Astrocyte of the hippocampus (primary cell): ENCODE measurements around the gene PLCB4.
A peak's percentile ranks its signal among the peaks of the same experiment; 100 is the strongest.
"Not testable (repeated sequence)": the region's sequence is repeated elsewhere in the genome, so short reads cannot be mapped to it uniquely, and the experiment has no call there.

Source experiments
- DNase-seq: peaks from one replicate; pipeline ENCODE4 v3.0.0; 2011; ENCODE audit warnings: low read depth, low spot score

Gene PLCB4

DNA sequence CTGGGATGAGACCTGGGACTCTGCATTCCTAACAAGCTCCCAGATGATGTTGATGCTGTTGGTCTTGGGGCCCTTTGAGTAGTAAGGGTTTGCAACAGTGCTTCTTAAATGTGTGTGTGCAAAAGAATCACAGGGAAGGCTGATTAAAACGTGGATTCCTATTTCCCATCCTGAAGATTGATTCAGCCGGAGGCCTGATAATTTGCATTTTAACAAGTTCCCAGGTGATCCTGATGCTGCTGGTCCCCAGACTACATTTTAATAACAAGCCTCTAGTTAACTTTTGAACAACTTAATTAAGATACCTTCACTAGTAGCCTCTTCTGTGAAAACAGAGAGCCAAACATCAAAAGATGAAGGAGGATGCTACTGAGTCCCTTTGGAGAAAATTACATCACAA lies 289.1 kb downstream of the PLCB4 start:
- no peak for DNase-seq

DNA sequence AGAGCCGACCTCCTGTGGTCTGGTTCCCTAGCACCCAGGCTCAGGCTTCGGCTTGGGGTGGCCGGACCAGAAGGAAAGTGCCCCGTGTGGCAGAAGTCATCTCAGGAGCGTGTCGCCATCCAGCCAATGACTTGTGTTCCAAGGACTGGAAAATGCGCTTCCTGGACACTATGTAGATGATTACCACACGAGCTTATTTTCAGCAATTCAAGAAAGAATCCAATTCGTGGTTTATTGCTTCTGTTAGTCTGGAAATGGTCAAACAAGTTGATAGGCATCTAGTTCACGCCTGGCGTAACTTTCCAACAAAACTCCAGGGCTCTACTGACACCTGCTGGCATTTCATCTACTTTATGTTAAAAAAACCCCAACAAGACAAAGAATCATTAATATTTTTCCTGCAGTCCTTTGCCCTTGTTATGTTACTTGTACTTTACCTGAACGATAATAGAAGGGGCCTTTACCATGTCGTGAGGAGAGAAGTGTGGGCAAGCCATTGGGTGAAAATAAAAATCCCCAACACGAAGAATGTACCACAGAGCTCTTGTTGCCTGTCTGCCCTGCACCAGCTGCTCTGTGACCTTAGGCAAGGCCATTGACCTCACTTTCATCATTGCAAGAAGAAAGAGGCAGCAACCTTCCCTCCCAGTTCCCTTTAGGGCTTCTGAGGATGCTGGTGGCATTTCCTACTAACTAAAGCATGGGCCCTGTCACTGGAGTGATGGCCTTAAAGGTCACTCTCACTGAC lies 290.8 kb downstream of the PLCB4 start:
- DNase-seq: peak; percentile 77

DNA sequence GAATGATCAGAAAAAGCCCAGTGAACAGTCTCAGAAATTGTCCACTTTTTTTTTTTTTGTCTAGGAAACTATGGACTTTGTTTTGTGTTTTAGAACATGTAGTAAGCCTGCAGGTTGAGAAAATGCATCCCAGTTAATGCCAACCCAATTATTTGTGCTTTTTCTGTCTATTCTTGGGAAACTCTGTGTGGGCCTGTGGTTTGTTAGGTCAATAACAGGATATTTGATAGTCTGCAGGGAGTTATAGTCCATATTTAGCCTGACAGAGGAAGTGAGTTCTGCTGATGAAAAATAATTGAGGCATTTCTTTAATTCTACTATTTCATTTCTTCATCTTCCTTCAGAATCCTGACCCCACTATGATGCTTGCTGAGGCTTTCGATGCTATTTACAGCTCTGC lies 291.5 kb downstream of the PLCB4 start:
- no peak for DNase-seq

DNA sequence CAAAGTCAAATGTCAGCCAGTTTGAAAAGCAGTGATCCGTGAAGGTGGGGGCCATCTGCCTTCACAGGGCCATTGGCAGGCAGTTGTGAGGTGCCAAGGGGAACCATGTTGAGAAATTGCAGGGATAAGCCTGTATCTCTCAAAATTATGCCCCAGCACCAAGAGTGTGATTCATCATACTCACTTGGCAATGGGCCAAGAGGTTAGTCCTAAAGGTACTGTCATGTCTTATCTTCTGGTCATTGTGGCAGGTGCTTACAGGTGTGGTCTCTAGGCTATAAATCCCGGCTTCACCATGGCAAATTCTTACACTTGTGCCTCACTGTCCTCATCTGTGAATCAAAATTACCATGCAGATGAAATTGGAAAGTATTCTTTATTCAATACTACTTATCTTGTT lies 294.8 kb downstream of the PLCB4 start:
- no peak for DNase-seq

DNA sequence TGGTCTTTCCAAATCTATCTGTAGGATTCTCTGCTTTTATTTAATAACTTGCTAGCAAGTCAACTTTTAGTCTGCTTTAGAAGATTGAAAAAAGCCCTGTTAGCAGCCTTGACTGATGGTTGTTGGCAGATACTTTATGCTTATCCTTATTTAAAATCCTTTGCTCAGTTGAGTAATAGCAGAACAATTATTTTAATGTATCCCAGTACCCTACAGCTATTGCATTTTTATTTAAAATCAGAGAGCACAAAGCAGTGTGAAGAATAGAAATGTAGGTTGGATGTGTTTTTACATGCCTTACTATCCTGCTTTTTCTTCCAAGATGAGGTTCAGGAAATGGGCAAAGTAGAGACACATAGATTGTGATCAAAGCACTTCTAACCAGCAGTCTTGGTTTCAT lies 298.4 kb downstream of the PLCB4 start:
- no peak for DNase-seq

DNA sequence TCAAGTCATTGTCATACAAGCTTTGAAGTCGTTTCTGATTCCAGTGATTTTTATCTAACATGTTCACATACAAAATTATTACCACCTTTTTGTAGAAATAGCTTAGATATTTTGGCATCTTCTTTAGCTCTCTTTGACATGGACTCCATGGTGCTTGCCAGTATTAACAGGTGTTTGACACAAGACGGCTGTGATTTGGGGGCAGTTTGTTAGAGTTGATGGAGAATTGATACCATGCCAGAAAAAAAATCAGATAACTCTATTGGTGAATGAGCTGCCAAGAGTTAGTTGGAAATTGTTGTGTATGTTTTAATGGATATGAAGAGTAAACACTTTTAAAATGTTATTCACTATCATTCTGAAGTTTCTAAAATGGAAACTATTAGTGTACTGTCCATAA lies 298.9 kb downstream of the PLCB4 start:
- DNase-seq: no peak

DNA sequence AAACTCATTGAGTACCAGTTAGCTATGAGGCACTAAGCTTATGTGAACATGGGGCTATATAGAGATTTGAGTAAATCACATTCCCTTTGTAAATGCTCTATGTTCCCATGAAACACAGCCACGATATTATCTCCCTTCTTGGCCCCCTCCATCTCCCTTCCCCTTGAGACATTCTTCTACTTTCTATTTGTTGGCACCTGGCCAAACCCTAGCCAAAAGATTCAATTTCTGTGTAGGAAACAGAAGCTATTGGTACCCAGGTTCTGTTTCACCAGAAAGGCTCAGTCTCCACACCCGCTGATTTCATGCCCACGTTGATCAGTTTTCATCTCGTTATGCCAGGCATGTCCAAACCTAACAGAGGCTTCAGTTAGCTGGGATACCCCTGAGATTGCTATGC lies 300.0 kb downstream of the PLCB4 start:
- no peak for DNase-seq

DNA sequence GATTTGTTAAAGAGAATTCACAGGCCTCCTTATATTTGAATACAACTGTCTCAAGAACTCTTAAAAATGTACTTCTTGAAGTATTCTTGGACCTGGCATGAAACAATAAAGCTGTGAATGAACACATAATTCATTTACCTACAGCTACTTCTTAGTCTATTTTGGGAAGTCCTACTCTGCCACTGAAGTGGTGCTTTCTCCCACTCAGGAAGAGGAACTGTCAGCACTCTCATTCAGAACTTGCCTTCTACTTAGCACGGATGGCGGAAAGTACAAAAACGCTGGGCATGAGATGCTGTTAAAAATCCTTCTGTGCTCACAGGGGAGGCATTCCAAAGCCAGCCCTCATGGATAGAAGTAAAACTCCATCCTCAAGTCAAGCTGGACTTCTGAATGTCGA lies 300.7 kb downstream of the PLCB4 start:
- DNase-seq: no peak

DNA sequence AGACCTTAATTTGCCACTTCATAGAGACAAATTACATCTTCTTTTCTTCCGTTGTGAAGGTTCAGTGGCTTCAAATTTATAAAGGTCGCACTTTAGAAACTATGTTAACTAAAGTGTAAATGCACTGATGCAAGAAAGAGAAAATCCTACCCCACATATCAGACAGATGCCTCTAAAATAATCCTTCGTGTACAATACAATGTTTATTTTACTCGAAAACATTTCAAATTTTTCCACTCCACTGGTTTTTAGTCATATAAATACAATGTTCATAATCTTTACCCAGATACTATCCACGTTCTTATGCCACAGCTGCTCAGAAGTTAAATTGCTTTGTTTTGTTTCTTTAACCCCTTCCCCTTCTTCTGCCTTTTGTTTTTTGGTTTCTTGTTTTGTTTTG lies 305.2 kb downstream of the PLCB4 start:
- DNase-seq: no peak

DNA sequence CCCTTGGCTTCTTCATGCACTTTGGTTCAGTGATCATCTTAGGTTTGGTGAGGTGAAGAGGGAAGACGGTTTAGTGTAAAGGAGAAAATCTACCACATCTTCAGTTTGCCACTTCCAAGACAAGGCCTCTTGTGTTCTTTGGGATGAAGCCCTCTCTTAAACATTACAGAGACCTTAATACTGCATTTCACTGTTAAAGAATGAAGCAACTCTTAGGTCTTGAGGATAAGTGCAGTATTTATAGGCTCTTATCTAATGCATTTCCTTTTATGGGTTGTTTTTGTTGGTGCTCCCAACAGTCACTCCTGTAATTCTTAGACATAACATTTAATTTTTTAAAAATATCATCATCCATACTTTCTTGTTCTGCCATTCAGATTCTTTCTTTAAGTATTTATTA lies 305.6 kb downstream of the PLCB4 start:
- DNase-seq: no peak

DNA sequence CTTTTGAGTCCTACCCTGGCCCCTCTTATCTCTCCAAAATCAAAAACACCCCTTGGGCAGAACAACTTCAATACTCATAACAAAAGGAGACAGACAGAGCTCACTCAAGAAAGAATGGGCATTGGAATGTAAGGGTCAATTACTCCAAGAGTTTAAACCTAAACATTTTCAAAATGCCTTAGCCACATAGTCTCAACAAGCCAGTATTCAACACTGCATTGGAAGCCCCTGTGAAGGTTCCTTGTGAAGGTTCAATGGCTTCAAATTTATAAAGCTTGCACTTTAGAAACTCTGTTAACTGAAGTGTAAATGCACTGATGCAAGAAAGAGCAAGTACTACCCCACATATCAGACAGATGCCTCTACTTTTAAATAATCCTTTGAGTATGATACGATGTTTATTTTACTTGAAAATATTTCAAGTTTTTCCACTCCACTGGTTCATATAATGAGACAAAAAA lies 306.4 kb downstream of the PLCB4 start:
- peak; percentile 23 for DNase-seq

DNA sequence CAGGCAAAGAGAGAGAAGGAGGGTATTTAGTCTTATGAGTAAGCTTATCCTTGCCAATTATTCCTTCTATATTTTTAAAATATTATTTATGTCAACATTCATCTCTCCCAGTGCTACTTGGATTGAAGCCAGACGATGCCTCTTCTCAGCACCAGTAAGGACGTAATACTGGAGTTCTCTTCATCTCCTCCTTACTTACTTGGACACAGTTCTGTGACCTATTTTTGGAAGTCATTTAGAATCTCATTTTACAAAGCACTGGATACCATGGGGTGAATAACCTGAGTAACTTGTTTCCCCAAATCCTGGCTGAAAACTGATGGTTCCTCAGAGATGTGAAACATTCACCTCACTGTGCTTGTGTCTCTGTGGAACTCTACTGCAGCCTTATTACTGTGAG lies 308.1 kb downstream of the PLCB4 start:
- no peak for DNase-seq

DNA sequence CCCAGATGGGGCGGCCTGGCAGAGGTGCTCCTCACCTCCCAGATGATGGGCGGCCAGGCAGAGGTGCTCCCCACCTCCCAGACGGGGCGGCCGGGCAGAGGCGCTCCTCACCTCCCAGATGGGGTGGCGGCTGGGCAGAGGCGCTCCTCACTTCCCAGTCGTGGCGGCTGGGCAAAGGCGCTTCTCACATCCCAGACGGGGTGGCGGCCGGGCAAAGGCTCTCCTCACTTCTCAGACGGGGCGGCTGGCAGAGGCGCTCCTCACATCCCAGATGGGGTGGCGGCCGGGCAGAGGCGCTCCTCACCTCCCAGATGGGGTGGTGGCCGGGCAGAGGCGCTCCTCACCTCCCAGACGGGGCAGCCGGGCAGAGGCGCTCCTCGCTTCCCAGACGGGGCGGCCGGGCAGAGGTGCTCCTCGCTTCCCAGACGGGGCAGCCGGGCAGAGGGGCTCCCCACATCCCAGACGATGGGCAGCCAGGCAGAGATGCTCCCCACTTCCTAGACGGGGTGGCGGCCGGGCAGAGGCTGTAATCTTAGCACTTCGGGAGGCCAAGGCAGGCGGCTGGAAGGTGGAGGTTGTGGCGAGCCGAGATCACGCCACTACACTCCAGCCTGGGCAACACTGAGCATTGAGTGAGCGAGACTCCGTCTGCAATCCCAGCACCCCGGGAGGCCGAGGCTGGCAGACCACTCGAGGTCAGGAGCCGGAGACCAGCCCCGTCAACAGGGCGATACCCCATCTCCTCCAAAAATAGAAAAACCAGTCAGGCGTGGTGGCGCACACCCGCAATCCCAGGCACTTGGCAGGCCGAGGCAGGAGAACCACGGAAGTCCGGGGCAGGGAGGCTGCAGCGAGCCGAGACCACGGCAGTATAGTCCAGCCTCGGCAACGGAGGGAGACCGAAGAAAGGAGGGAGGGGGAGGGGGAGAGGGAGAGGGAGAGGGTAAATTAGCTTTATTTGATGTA lies 316.7 kb downstream of the PLCB4 start:
- DNase-seq: not testable (repeated sequence)

DNA sequence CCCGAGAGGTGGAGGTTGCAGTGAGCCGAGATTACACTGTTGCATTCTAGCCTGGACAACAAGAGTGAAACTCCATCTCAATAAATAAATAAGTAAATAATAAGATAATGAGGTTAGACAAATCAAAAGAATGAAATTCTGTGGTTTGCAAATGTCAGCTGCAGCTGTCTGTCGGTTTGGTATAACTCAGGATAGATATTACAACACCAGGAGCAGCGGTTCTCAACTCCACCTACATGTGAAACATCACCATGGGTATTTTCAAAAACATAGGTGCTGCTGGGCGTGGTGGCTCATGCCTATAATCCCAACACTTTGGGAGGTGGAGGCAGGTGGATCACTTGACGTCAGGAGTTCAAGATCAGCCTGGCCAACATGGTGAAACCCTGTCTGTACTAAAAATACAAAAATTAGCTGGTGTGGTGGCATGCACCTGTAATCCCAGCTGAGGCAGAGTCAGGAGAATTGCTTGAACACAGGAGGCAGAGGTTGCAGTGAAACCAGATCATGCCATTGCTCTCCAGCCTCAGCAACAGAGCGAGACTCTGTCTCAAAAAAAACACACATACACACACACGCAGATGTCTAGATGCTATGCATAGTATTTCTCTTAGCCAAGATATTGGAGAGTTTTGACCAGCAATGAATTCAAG lies 319.4 kb downstream of the PLCB4 start:
- DNase-seq: no peak

DNA sequence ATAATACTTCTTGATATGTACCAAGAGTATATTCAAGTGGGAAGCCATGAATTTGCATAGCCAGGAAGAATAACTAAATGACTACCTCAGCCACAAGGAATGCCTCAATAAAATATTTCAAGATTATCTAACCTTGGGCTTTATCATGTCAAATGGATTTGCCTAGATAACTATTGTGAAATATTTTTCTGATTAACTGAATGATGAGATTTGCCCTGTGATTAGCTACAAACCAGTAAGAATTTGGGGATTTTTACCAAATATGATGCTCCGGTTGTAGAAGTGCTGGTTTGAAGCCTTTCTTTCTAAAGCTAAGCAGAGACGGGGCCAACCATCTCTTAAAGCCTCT lies 319.9 kb downstream of the PLCB4 start:
- no peak for DNase-seq

DNA sequence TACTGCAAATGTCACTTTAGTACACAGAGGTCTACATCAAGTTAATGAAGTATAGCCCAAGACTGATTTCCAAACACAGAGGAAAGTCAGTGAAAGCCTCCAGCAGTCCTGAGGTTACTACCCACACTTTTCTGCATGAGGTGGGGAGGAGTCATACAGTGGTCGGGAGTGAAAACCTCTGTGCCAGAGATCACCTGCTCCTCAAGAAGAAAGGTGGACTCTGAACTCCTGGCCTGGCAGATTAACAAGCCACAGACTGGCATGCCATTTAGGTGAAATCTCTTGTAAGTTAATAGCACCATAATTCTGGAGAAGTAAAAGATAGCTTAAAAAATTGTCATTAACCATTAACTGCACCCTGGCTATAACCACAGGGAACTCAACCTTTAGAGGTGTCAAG lies 320.5 kb downstream of the PLCB4 start:
- DNase-seq: no peak

DNA sequence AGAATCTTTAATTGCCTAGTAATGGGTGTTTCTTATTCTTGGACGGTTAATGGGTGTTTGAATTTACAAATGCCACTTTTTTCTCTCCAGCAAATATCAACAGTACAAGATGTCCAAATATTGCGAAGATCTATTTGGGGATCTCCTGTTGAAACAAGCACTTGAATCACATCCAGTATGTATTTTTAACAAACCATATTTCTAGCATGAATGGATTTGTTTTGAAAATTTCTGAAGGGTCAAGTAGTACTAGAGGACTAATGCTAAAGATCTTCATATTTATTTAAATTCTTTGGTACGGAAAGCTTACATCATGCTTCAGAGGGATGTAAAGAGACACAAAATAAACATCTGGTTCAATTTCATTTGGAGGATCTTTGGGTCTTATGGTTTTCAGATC lies 321.6 kb downstream of the PLCB4 start:
- DNase-seq: no peak

DNA sequence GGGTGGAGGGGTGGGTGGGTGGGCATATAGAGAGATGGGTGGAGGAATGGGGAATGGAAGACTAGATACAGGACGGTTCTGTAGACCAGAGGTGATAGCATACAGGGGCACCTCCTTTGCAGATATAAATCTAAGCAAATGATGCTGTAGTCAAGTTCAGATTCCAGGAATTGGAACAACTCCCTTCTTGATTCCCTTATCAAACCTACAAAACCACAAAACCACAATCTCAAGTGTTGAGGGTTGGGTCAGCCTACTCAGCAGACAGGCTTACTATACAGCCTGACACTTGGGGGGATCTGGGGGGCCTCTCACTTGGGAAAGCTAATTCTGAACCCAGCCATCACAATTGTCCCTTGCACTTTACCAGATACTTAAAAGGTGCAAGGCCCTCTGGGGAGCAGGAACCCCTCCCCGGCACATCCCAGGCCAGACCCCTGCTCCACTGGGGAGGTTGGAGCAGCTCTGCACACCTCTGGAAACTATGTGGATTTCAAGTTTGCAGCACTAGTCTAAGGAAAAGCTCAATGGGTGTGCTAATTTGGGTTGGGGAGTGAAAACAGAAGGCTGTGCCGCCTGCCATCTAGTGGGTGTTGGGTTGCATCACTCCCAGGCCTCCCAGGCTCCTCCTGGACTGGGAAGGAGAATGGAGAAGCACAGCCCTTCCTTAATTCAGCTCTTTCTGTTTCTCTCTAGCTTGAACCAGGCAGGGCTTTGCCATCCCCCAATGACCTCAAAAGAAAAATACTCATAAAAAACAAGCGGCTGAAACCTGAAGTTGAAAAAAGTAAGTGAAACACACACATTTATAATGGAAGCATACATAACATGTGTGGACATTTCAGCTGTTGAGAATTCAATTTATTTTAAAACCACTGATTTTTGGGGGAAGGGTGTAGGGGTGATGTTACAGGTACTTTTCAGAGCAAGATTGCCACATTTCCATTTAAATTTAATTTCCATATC lies 324.3 kb downstream of the PLCB4 start:
- peak; percentile 85 for DNase-seq

DNA sequence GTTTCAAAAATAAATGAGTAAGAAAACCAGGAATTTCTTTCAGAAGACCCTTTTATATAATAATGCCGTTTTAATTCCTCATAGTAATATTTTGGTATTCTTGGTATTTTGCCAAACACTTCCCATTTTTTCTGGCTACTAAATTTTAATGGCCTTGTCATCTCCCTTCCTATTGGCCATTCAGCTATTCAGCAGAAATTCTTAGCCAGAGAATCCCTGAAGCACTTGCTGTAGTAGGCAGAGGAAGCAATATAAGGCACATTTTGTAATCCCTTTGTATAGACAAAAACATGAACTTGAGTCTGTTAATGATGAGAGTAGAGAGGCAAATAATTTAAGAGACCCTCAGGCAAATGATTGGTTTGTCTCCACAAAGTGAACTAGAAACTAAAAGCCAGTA lies 327.1 kb downstream of the PLCB4 start:
- DNase-seq: no peak

DNA sequence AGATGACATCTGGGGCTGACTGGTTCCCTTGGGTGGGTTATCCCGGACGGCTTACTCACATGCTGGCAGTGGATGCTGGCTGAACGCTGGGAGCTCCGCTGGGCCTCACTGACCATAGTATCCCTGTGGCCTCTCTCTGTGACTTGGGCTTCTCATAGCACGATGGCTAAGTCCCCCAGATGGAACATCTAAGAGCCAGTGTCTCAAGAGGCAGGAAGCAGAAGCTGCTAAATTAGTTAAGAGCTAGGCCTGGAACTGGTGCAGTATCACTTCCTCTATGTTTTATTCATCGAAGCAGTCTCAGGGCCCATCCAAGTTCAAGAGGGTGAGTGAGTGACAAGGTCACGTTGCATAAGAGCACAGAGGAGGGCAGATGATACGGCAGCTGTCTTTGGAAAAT lies 329.0 kb downstream of the PLCB4 start:
- DNase-seq: no peak

DNA sequence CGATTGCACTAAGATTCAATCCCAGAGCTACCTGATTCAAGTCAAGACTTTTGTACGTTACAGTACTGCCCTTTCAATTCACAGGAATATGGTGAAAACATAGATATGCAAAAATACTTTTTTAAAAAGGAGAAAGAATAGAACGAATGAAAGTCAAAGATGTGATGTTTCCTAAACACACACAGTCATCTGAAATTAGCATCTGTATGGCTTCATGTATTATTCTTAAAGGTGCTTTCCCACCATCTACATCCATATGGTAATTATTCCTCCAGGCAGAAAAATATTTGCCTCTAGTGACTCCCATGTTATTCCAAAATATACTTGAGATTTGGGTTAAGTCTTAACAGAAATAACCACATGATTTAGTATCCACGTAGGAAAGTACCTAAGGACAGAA lies 330.0 kb downstream of the PLCB4 start:
- DNase-seq: no peak
